ENCODE results near the gene MCUR1. TPM values are rescaled to one million over a fixed set of nuclear protein-coding genes. Genes with fewer than 3 reads are reported as not detected.
"Not testable (repeated sequence)": the region's sequence is repeated elsewhere in the genome, so short reads cannot be mapped to it uniquely, and the experiment has no call there.

MCUR1 gene
- polyA plus RNA-seq, 1 experiment, result 6.2 TPM

GRCh38 chr6:13776602-13777001 is 37.8 kb downstream of the MCUR1 start:
- H3K27me3 ChIP-seq (ENCODE audit: control insufficient read depth, insufficient read depth, low read length), result no peaks in the 10 kb centered on the region
- H3K4me3 ChIP-seq (ENCODE audit: low read depth, low read length), result no peak overlapping the region
- ChIA-PET POLR2A (interaction anchor here (0.7 kb wide), 1 partner anchor 123 kb away, joined by 8 read pairs; no protein-coding TSS in a partner anchor), CTCF (no interaction called here)
- TF ChIP-seq CTCF (IDR thresholded peaks at IDR 0.05; ENCODE audit: insufficient read depth, low read depth, low read length), result no peak
- no peaks in the 10 kb centered on the region for H3K36me3 ChIP-seq (ENCODE audit: control insufficient read depth, insufficient read depth, low read length)
- no peak for DNase-seq (ENCODE audit: low read depth)

DNA sequence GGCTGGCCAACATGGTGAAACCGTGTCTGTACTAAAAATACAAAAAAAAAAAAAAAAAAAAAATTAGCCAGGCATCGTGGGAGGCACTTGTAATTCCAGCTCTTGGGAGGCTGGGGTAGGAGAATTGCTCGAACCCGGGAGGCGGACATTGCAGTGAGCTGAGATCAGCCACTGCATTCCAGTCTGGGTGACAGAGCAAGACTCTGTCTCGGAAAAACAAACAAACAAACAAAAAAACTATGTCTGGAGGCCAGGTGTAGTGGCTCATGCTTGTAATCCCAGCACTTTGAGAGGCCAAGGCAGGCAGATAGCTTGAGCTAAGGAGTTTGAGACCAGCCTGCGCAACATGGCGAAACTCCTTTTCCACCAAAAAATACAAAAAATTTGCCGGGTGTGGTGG is 38.9 kb downstream of the MCUR1 start:
- H3K27me3 ChIP-seq (ENCODE audit: control insufficient read depth, insufficient read depth, low read length); H3K4me3 ChIP-seq (ENCODE audit: low read depth, low read length); POLR2A ChIA-PET; DNase-seq (ENCODE audit: low read depth); H3K36me3 ChIP-seq (ENCODE audit: control insufficient read depth, insufficient read depth, low read length): not testable (repeated sequence)
- CTCF ChIA-PET, result interaction anchor here (1.0 kb wide), 1 partner anchor 26 kb away, joined by 3 read pairs; no protein-coding TSS in a partner anchor

GRCh38 chr6:13772358-13773030 is 41.9 kb downstream of the MCUR1 start:
- H3K4me3 ChIP-seq (ENCODE audit: low read depth, low read length); H3K36me3 ChIP-seq (ENCODE audit: control insufficient read depth, insufficient read depth, low read length); POLR2A ChIA-PET; DNase-seq (ENCODE audit: low read depth); H3K27me3 ChIP-seq (ENCODE audit: control insufficient read depth, insufficient read depth, low read length); CTCF ChIA-PET: not testable (repeated sequence)

- peak; percentile 30 for TF ChIP-seq CTCF (IDR thresholded peaks at IDR 0.05; ENCODE audit: insufficient read depth, low read depth, low read length)
- ChIA-PET POLR2A (no interaction called here), CTCF (interaction anchor here (0.7 to 0.9 kb wide), 2 partner anchors 22 to 26 kb away, joined by 3 read pairs; no protein-coding TSS in a partner anchor)
- no peak overlapping the region for H3K4me3 ChIP-seq (ENCODE audit: low read depth, low read length)
- DNase-seq (ENCODE audit: low read depth), result no peak
- H3K27me3 ChIP-seq (ENCODE audit: control insufficient read depth, insufficient read depth, low read length), result no peaks in the 10 kb centered on the region
- no peaks in the 10 kb centered on the region for H3K36me3 ChIP-seq (ENCODE audit: control insufficient read depth, insufficient read depth, low read length)
Observed at GRCh38 chr6:13769655-13770053, 44.7 kb downstream of the MCUR1 start.

- ChIA-PET CTCF (interaction anchor here (0.7 to 0.9 kb wide), 3 partner anchors 8 to 26 kb away, joined by 3 to 4 read pairs (median 3); no protein-coding TSS in a partner anchor), POLR2A (no interaction called here)
- H3K4me3 ChIP-seq (ENCODE audit: low read depth, low read length), result no peak overlapping the region
- no peak for TF ChIP-seq CTCF (IDR thresholded peaks at IDR 0.05; ENCODE audit: insufficient read depth, low read depth, low read length)
- DNase-seq (ENCODE audit: low read depth), result no peak
- no peaks in the 10 kb centered on the region for H3K27me3 ChIP-seq (ENCODE audit: control insufficient read depth, insufficient read depth, low read length)
- H3K36me3 ChIP-seq (ENCODE audit: control insufficient read depth, insufficient read depth, low read length), result no peaks in the 10 kb centered on the region
Observed at GRCh38 chr6:13769034-13769654, 45.2 kb downstream of the MCUR1 start.

- TF ChIP-seq CTCF (IDR thresholded peaks at IDR 0.05; ENCODE audit: insufficient read depth, low read depth, low read length), result peak; percentile 36
- no peaks in the 10 kb centered on the region for H3K36me3 ChIP-seq (ENCODE audit: control insufficient read depth, insufficient read depth, low read length)
- H3K27me3 ChIP-seq (ENCODE audit: control insufficient read depth, insufficient read depth, low read length), result no peaks in the 10 kb centered on the region
- no peak for DNase-seq (ENCODE audit: low read depth)
- ChIA-PET CTCF (interaction anchor here (0.9 to 1.3 kb wide), 2 partner anchors 28 to 57 kb away, joined by 3 to 4 read pairs; no protein-coding TSS in a partner anchor), POLR2A (no interaction called here)
- H3K4me3 ChIP-seq (ENCODE audit: low read depth, low read length), result peak overlapping the region; percentile 32
Observed at GRCh38 chr6:13767121-13767808, 47.1 kb downstream of the MCUR1 start.
